Stomach (tissue), 4 donors: ENCODE results near the gene CACNG5.

Source experiments
- EP300 ChIP-seq: sonication (generic); formaldehyde crosslinking; IDR thresholded peaks from one replicate; pipeline ENCODE4 v1.6.1; 2017; ENCODE audit warnings: antibody characterized with exemption
- TF ChIP-seq, protein P1 (sequence below), 7 experiments: fragments of 450-650 bp in 4 of 7; fragments of 200-600 bp in 3 of 7; sonication (generic) in 3 of 7; IDR thresholded peaks; one replicate each; pipeline ENCODE4 v1.5.1; 2016 to 2019; ENCODE audit warnings: antibody characterized with exemption in 7 of 7, control low read depth in 2 of 7, mild to moderate bottlenecking in 1 of 7

DNA sequence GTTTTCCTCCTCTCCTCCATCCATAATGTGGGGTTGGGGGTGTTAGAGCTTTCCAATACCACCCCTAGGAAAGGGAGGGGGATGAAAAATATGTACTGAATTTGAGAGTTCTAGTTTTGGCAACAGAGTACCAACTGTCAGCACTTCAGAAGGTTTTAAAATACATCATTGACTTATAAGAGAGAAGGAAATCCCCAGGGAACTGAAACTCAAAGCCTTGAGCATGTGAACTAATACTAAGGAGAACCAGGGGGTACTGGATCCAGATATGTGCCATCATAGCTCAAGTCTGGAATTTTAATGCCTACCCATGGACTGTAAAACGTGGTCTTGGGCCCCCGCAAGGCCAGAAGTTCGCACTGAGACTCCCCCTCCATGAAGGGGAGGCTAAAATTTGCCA is 15.8 kb downstream of the CACNG5 start:
- TF ChIP-seq, protein P1, sequence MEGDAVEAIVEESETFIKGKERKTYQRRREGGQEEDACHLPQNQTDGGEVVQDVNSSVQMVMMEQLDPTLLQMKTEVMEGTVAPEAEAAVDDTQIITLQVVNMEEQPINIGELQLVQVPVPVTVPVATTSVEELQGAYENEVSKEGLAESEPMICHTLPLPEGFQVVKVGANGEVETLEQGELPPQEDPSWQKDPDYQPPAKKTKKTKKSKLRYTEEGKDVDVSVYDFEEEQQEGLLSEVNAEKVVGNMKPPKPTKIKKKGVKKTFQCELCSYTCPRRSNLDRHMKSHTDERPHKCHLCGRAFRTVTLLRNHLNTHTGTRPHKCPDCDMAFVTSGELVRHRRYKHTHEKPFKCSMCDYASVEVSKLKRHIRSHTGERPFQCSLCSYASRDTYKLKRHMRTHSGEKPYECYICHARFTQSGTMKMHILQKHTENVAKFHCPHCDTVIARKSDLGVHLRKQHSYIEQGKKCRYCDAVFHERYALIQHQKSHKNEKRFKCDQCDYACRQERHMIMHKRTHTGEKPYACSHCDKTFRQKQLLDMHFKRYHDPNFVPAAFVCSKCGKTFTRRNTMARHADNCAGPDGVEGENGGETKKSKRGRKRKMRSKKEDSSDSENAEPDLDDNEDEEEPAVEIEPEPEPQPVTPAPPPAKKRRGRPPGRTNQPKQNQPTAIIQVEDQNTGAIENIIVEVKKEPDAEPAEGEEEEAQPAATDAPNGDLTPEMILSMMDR (IDR thresholded peaks at IDR 0.05): no peak
- TF ChIP-seq EP300: no peak
